ACHN (cell line): Measurements from ENCODE around the gene GP1BA.

Experiments used
- DNase-seq: peaks from one replicate; pipeline ENCODE4 v3.0.0-alpha.2; 2015
- in situ Hi-C: cut with HindIII; loops from 2 replicates; pipeline ENCODE4 v1.10.0; 2017; ENCODE audit warnings: low sequenced_read_pairs, low pct_ligation_motif_present, low pct_unique_long_range_greater_than_20kb

The GP1BA gene

GRCh38 chr17:4947411-4948165 is 15.5 kb downstream of the GP1BA start:
- in situ Hi-C loops, result no loop called here
- DNase-seq, result peak; percentile 61

GRCh38 chr17:4948166-4948930 is 16.3 kb downstream of the GP1BA start, which contains the start of gene PFN1:
PFN1 (minus strand) TSS chr17:4948530; CDS start chr17:4948394, 136 bp downstream.
- peak; percentile 90 for DNase-seq
- in situ Hi-C loops, result no loop called here

GRCh38 chr17:4948931-4949320 is 16.8 kb downstream of the GP1BA start:
- in situ Hi-C loops, result no loop called here
- DNase-seq, result peak; percentile 93

- DNase-seq, result peak; percentile 85
- in situ Hi-C loops, result no loop called here
Measured at GRCh38 chr17:4949321-4950074, 17.4 kb downstream of the GP1BA start.

GRCh38 chr17:4950075-4950745 is 18.1 kb downstream of the GP1BA start:
- DNase-seq, result no peak
- in situ Hi-C loops, result no loop called here

- no peak for DNase-seq
- in situ Hi-C loops, result no loop called here
Measured at GRCh38 chr17:4950746-4951204, 18.7 kb downstream of the GP1BA start, which contains the start of gene ENO3. ENO3 (plus strand) TSS chr17:4951119; CDS start chr17:4951830, 711 bp downstream.

- in situ Hi-C loops, result no loop called here
- no peak for DNase-seq
Measured at GRCh38 chr17:4951486-4951885, 19.4 kb downstream of the GP1BA start.

GRCh38 chr17:4953451-4953961 is 21.4 kb downstream of the GP1BA start:
- in situ Hi-C loops, result no loop called here
- peak; percentile 96 for DNase-seq

- in situ Hi-C loops, result no loop called here
- DNase-seq, result no peak
Measured at GRCh38 chr17:4955091-4955490, 23.0 kb downstream of the GP1BA start.

- DNase-seq, result no peak
Measured at GRCh38 chr17:4956493-4957061, 24.5 kb downstream of the GP1BA start.

GRCh38 chr17:4958102-4958501 is 26.0 kb downstream of the GP1BA start:
- no peak for DNase-seq
- in situ Hi-C loops, result no loop called here

More at GRCh38 chr17:4956493-4957061, 24.5 kb downstream of the GP1BA start:
- in situ Hi-C loops, result no loop called here

- in situ Hi-C loops, result no loop called here
- no peak for DNase-seq
Measured at GRCh38 chr17:4959261-4959965, 27.3 kb downstream of the GP1BA start.

GRCh38 chr17:4960279-4960922 is 28.3 kb downstream of the GP1BA start:
- in situ Hi-C loops, result no loop called here
- DNase-seq, result no peak

- no peak for DNase-seq
- in situ Hi-C loops, result no loop called here
Measured at GRCh38 chr17:4965311-4965986, 33.4 kb downstream of the GP1BA start.

GRCh38 chr17:4966844-4967538 is 34.9 kb downstream of the GP1BA start:
- in situ Hi-C loops, result no loop called here

More at GRCh38 chr17:4966844-4967538, 34.9 kb downstream of the GP1BA start:
- DNase-seq, result peak; percentile 99
